Mesothelial cell of epicardium (in vitro differentiated cells): ENCODE measurements around the gene MRNIP. TPM values are rescaled to one million over a fixed set of nuclear protein-coding genes. Genes with fewer than 3 reads are reported as not detected.

Source experiments
- DNase-seq, 2 experiments: peaks; one replicate each; pipeline ENCODE4 v3.0.0; 2021; ENCODE audit warnings: low spot score in 2 of 2; ENCODE audit not compliant: unreplicated experiment in 2 of 2
- H3K27ac Mint-ChIP-seq: 2 replicates; pipeline ENCODE4 v1.8.0; 2021; ENCODE audit warnings: mixed read lengths
- H3K27me3 Mint-ChIP-seq: 2 replicates; pipeline ENCODE4 v1.8.0; 2021; ENCODE audit warnings: low read depth, mixed read lengths
- H3K36me3 Mint-ChIP-seq: 2 replicates; pipeline ENCODE4 v1.8.0; 2021; ENCODE audit warnings: mixed read lengths
- H3K4me1 Mint-ChIP-seq: 2 replicates; pipeline ENCODE4 v1.8.0; 2021; ENCODE audit warnings: mixed read lengths
- H3K4me3 Mint-ChIP-seq: 2 replicates; pipeline ENCODE4 v1.8.0; 2021; ENCODE audit warnings: mild to moderate bottlenecking, moderate library complexity, mixed read lengths
- H3K9me3 Mint-ChIP-seq: 2 replicates; pipeline ENCODE4 v1.8.0; 2021; ENCODE audit warnings: mixed read lengths
- total RNA-seq: library from RNA; stranded (reverse); gene quantifications from 3 replicates; pipeline ENCODE4 v1.2.1, GENCODE V29; 2021
- TF ChIP-seq, protein P1 (sequence below): fragments of 200-600 bp; sonication (generic); IDR thresholded peaks from one replicate; pipeline ENCODE4 v1.5.0; 2021; ENCODE audit warnings: antibody characterized with exemption; ENCODE audit not compliant: unreplicated experiment

Gene MRNIP
- total RNA-seq, 1 donor from 2014 or later: 47.0 TPM

DNA sequence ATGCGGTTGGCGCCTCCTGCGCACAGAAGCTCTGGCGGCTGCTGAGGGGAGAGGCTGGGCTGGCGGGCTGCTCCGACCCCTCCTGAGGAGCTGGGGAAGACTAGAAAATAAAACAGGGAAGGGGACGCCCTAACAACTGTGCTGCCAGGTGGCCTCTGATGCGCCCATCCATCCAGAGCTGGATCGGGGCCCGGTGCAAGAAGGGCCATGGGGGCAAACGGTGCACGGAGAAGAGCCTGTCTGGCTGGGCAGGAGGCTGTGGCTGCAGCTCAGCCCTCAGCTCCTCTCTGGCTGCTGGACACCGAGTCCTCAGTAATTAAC, 21.0 kb upstream of the MRNIP start:
- H3K27ac Mint-ChIP-seq: no peak overlapping the region
- peaks cover 19% of the 10 kb centered on the region for H3K9me3 Mint-ChIP-seq
- H3K36me3 Mint-ChIP-seq: peaks cover 49% of the 10 kb centered on the region
- no peak overlapping the region for H3K4me3 Mint-ChIP-seq
- H3K27me3 Mint-ChIP-seq: no peaks in the 10 kb centered on the region
- H3K4me1 Mint-ChIP-seq: no peaks in the 10 kb centered on the region
- TF ChIP-seq, protein P1, sequence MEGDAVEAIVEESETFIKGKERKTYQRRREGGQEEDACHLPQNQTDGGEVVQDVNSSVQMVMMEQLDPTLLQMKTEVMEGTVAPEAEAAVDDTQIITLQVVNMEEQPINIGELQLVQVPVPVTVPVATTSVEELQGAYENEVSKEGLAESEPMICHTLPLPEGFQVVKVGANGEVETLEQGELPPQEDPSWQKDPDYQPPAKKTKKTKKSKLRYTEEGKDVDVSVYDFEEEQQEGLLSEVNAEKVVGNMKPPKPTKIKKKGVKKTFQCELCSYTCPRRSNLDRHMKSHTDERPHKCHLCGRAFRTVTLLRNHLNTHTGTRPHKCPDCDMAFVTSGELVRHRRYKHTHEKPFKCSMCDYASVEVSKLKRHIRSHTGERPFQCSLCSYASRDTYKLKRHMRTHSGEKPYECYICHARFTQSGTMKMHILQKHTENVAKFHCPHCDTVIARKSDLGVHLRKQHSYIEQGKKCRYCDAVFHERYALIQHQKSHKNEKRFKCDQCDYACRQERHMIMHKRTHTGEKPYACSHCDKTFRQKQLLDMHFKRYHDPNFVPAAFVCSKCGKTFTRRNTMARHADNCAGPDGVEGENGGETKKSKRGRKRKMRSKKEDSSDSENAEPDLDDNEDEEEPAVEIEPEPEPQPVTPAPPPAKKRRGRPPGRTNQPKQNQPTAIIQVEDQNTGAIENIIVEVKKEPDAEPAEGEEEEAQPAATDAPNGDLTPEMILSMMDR: no peak
- no peak for DNase-seq

DNA sequence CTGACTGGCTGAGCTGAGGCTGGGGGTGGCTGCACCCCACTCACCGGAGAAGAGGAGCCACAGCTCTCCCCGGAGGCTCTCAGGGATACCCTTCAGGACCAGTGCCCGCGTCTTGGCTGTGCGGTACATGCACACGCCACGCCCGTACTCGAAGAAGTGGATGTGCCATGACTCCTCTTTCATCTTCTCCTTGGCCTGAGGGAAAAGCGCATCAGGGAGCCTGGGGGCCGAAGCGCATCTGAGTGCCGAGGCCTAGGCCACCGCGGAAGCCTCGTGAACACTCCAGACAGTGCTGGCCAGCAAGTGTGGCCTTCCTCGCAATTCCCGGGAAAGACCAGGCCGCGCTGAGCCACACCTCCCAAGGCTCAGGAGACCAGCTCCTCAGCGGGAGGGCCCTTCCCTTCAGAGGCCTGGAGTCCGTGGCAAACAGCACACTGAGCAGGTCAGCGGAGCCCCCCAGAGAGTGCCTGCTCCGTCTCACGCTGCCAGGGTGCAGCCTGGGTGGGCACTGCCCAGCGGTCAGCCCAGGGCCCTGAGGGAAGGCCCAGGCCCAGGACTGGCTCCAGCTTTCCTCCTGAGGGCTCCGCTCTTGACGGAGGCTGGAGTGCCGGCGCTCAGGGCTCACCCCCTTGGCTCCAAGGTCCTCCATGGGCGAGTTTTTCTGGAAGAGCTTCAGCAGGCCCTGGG, 20.5 kb upstream of the MRNIP start:
- H3K27ac Mint-ChIP-seq: no peak overlapping the region
- TF ChIP-seq, protein P1: no peak
- H3K36me3 Mint-ChIP-seq: peaks cover 44% of the 10 kb centered on the region
- H3K9me3 Mint-ChIP-seq: peaks cover 15% of the 10 kb centered on the region
- no peaks in the 10 kb centered on the region for H3K4me1 Mint-ChIP-seq
- H3K4me3 Mint-ChIP-seq: no peak overlapping the region
- H3K27me3 Mint-ChIP-seq: no peaks in the 10 kb centered on the region
- no peak for DNase-seq

DNA sequence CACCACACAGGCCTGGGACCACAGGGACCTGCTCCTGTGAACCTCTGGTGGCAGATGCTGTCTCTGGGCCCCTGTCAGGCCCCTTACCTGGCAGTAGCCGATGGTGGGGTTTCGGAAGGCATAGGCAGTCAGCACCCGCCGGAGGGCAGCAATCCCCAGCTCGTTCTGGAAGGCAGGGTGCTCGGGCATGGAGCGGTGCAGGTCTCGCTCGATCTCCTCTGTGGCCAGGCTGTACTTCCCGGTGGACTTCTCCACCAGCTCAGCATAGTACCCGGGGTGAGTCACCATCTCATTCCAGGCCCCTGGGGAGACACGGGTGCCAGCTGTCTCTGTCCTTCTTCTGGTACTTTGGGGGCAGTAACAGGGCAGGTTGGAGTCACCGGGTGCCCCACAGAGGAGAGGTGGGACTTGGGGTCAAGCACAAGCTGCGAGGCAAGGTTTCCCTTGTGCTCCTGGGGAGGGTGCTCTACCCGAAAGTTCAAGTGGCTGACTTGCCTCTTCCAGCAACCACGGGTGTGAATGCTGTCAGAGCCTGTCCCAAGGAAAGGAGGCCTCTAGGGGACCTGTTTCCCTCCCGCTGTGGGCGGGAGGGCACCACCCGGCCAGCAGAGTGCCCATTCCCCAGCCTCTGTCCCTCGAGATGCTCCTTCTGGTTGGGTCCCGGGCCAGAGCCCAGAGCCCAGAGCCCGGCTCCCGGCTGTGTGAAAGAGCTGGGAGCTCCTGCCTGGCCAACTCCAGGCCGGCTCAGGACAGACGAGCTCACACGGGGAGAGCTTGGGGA, 19.8 kb upstream of the MRNIP start:
- Mint-ChIP-seq H3K4me1 (no peaks in the 10 kb centered on the region), H3K27me3 (no peaks in the 10 kb centered on the region), H3K9me3 (peaks cover 7% of the 10 kb centered on the region), H3K27ac (no peak overlapping the region), H3K4me3 (no peak overlapping the region), H3K36me3 (peaks cover 36% of the 10 kb centered on the region)
- TF ChIP-seq, protein P1: no peak
- DNase-seq: no peak

DNA sequence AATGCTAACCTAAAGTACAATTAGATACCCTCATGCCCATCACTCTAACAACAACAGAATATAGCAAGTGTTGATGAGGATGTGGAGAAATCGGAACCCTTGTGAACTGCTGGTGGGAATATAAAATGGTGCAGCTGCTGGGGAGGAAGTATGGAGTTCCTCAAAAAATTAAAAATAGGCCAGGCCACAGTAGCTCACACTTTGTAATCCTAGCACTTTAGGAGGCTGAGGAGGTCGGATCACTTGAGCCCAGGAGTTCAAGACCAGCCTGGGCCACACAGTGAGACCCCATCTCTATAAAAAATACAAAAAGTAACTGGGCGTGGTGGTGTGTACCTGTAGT, 18.0 kb upstream of the MRNIP start:
- TF ChIP-seq, protein P1: no peak
- Mint-ChIP-seq H3K9me3 (no peaks in the 10 kb centered on the region), H3K36me3 (peaks cover 23% of the 10 kb centered on the region), H3K27ac (no peak overlapping the region), H3K4me3 (no peak overlapping the region), H3K27me3 (no peaks in the 10 kb centered on the region), H3K4me1 (no peaks in the 10 kb centered on the region)
- no peak for DNase-seq

DNA sequence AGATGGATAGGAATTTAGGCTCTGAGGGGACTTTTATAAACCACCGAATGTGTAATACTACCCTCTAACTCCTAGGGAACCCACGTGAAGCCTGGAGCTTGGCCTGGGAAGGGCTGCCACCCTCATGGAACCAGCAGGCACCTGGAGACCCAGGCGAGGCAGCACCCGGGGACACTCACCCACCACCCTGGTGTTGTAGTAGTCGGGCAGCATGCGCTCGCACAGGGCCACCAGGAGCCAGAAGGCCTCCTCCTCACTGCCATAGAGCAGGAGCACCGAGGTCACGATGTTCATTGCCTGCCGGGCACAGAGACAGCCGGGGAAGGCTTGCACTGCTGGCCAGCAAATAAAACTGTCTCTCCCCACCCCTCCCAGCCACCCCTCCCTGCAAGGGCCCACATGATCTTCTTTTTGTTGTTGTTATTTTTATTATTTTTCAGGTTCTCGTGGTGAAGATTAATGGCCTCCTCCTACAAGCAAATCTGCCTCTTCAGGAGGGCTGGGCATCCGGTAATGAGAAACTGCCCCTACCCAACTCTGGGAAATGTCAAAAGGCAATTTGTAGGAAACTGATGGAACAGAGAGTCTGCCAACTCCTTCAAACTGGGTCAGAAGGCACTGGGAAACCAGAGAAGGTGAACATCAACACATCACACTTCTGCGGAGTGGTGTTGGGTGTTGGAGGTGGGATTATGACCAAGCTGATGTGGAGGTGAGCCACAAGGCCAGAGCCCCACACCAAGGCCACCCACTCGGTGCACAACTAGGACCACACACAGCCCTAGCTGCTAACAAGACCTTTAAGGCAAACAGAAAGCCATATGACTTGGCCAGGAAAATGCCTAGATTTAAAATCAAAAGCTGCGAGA, 17.4 kb upstream of the MRNIP start:
- Mint-ChIP-seq H3K4me1 (no peaks in the 10 kb centered on the region), H3K36me3 (peaks cover 23% of the 10 kb centered on the region), H3K9me3 (no peaks in the 10 kb centered on the region), H3K27me3 (no peaks in the 10 kb centered on the region), H3K4me3 (no peak overlapping the region), H3K27ac (no peak overlapping the region)
- TF ChIP-seq, protein P1: no peak
- DNase-seq: no peak
